Activated T-cell treated with anti-CD3 and anti-CD28 coated beads, Interleukin-2, amount 50 U/mL, for 72 hours (primary cell): ENCODE data around the gene CCDC9. TPM values are rescaled to one million over a fixed set of nuclear protein-coding genes. Genes with fewer than 3 reads are reported as not detected.
A peak's percentile ranks its signal among the peaks of the same experiment; 100 is the strongest.
"Not testable (repeated sequence)": the region's sequence is repeated elsewhere in the genome, so short reads cannot be mapped to it uniquely, and the experiment has no call there.

Source experiments
- ATAC-seq, 2 donors: fragments of 150-1000 bp; cut with Tn5 transposase; replicated peaks in 1 of 2; 2 replicates each; pipeline ENCODE4 v1.10.0; 2021; ENCODE audit warnings: moderate library complexity in 2 of 2, mild to moderate bottlenecking in 1 of 2
- DNase-seq, 2 donors: peaks; one replicate each; pipeline ENCODE4 v3.0.0; 2021 to 2022; ENCODE audit warnings: mixed read lengths in 1 of 2
- H3K27ac Mint-ChIP-seq: one replicate; pipeline ENCODE4 v1.8.0; 2022; ENCODE audit warnings: mild to moderate bottlenecking, moderate library complexity, mixed read lengths
- H3K27me3 Mint-ChIP-seq: one replicate; pipeline ENCODE4 v1.8.0; 2022; ENCODE audit warnings: low read depth, mixed read lengths
- H3K36me3 Mint-ChIP-seq, 2 donors: one replicate each; pipeline ENCODE4 v1.8.0; 2022; ENCODE audit warnings: mixed read lengths in 2 of 2, mild to moderate bottlenecking in 1 of 2; ENCODE audit not compliant: insufficient read depth in 2 of 2
- H3K4me1 Mint-ChIP-seq: one replicate; pipeline ENCODE4 v1.8.0; 2022; ENCODE audit warnings: low read depth, mixed read lengths
- H3K4me3 Mint-ChIP-seq, 2 donors: one replicate each; pipeline ENCODE4 v1.8.0; 2022; ENCODE audit warnings: mild to moderate bottlenecking in 2 of 2, mixed read lengths in 2 of 2, moderate library complexity in 2 of 2
- H3K9me3 Mint-ChIP-seq, 2 donors: one replicate each; pipeline ENCODE4 v1.8.0; 2022; ENCODE audit warnings: mixed read lengths in 2 of 2
- total RNA-seq, 2 donors: library from RNA; stranded (reverse); gene quantifications; one replicate each; pipeline ENCODE4 v1.2.3, GENCODE V29; 2022

Gene CCDC9
- total RNA-seq, 2 donors from 2014 or later = 51.6 to 51.7 TPM

GRCh38 chr19:47258895-47259555, 2.7 kb downstream of the CCDC9 start:
- H3K9me3 Mint-ChIP-seq = no peaks in the 10 kb centered on the region
- no peak for ATAC-seq
- peaks cover 46% of the 10 kb centered on the region for H3K4me1 Mint-ChIP-seq
- H3K27ac Mint-ChIP-seq = peak overlapping the region; percentile 74
- DNase-seq = no peak
- no peaks in the 10 kb centered on the region for H3K27me3 Mint-ChIP-seq
- peak overlapping the region; percentile 40 to 99 for H3K4me3 Mint-ChIP-seq
- H3K36me3 Mint-ChIP-seq = peaks cover 15 to 25% of the 10 kb centered on the region in 2 donors

DNA sequence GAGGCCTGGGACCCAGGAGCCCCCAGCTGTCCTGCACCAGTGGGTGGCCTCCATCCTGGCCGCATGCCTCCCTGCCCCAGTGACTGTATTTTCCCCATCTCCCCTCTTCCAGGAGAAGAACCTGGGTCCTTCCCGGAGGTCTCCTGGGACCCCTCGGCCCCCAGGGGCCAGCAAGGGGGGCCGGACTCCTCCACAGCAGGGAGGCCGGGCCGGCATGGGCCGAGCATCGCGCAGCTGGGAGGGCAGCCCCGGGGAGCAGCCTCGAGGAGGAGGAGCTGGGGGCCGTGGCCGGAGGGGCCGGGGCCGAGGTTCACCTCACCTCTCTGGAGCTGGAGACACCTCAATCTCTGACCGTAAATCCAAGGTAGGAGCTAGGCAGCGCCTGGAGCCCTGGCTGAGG, 4.2 kb downstream of the CCDC9 start:
- H3K4me1 Mint-ChIP-seq = peaks cover 46% of the 10 kb centered on the region
- no peaks in the 10 kb centered on the region for H3K27me3 Mint-ChIP-seq
- no peak overlapping the region for H3K4me3 Mint-ChIP-seq
- DNase-seq (no peak), ATAC-seq (no peak)
- no peak overlapping the region for H3K27ac Mint-ChIP-seq
- peaks cover 16 to 31% of the 10 kb centered on the region in 2 donors for H3K36me3 Mint-ChIP-seq
- no peaks in the 10 kb centered on the region for H3K9me3 Mint-ChIP-seq

DNA sequence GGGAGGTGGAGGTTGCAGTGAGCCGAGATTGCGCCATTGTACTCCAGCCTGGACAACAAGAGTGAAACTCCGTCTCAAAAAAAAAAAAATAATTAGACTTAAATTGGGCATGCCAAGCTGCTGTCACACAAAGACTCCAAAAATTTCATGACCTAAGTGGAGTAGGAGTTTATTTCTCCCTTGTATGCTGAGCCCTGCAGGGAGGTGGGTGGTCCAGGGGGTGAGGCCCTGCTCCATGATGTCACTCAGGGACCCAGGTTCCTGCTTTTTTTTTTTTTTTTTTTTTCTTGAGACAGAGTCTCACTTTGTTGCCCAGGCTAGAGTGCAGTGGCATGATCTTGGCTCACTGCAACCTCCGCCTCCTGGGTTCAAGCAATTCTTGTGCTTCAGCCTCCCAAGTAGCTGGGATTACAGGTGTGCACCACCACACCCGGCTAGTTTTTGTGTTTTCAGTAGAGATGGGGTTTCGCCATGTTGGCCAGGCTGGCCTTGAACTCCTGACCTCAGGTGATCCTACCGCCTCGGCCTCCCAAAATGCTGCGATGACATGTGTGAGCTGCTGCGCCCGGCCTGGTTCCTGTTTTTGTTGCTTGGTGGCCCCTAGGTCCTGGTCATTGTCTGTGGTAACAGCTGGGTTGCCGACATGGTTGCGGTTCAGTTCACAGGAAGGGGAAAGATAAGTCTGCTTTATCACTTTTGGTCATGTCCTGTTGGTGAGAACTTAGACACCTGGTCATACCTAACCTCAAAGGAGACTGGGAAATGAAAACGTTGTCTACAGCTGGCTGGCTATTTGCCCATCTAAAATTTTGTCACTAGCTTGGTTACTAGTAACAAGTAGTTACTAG, 5.8 kb downstream of the CCDC9 start:
- H3K4me1 Mint-ChIP-seq = peaks cover 36% of the 10 kb centered on the region
- H3K9me3 Mint-ChIP-seq, H3K4me3 Mint-ChIP-seq, DNase-seq, H3K27me3 Mint-ChIP-seq, ATAC-seq: not testable (repeated sequence)
- peak overlapping the region; percentile 25 for H3K27ac Mint-ChIP-seq
- H3K36me3 Mint-ChIP-seq = peaks cover 17 to 37% of the 10 kb centered on the region in 2 donors

DNA sequence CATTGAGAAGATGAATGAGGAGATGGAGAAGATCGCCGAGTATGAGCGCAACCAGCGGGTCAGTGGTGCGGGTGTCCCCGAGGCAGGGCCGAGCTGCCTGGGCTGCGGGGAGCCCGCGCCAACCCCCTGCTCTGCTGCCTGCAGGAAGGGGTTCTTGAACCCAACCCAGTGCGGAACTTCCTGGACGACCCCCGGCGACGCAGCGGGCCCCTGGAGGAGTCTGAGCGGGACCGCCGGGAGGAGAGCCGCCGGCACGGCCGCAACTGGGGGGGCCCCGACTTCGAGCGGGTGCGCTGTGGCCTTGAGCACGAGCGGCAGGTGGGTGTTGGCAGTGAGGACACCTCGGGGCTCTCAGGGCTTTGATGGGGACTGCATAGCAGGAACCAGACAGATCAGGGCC, 8.3 kb downstream of the CCDC9 start:
- H3K27me3 Mint-ChIP-seq = no peaks in the 10 kb centered on the region
- no peak overlapping the region for H3K4me3 Mint-ChIP-seq
- no peak for ATAC-seq
- no peak for DNase-seq
- H3K36me3 Mint-ChIP-seq = peaks cover 10 to 28% of the 10 kb centered on the region in 2 donors
- H3K27ac Mint-ChIP-seq = no peak overlapping the region
- H3K9me3 Mint-ChIP-seq = no peaks in the 10 kb centered on the region
- peaks cover 11% of the 10 kb centered on the region for H3K4me1 Mint-ChIP-seq

- Mint-ChIP-seq H3K4me3 (no peak overlapping the region), H3K4me1 (peaks cover 6% of the 10 kb centered on the region), H3K9me3 (no peaks in the 10 kb centered on the region), H3K27ac (no peak overlapping the region), H3K36me3 (peaks cover 2 to 20% of the 10 kb centered on the region in 2 donors), H3K27me3 (no peaks in the 10 kb centered on the region)
- DNase-seq = no peak
- ATAC-seq = no peak
Observed at GRCh38 chr19:47266401-47266941, 10.1 kb downstream of the CCDC9 start.

- no peak for ATAC-seq
- Mint-ChIP-seq H3K27me3 (no peaks in the 10 kb centered on the region), H3K27ac (no peak overlapping the region), H3K9me3 (no peaks in the 10 kb centered on the region), H3K4me1 (peaks cover 8% of the 10 kb centered on the region), H3K36me3 (peaks cover 2 to 18% of the 10 kb centered on the region in 2 donors), H3K4me3 (no peak overlapping the region)
- DNase-seq = no peak
Observed at GRCh38 chr19:47267350-47267759, 11.0 kb downstream of the CCDC9 start.

GRCh38 chr19:47268028-47268427, 11.7 kb downstream of the CCDC9 start:
- Mint-ChIP-seq H3K27ac (no peak overlapping the region), H3K36me3 (peaks cover 2 to 16% of the 10 kb centered on the region in 2 donors), H3K9me3 (no peaks in the 10 kb centered on the region), H3K4me1 (peaks cover 15% of the 10 kb centered on the region), H3K27me3 (no peaks in the 10 kb centered on the region), H3K4me3 (no peak overlapping the region)
- ATAC-seq = no peak
- DNase-seq = no peak

DNA sequence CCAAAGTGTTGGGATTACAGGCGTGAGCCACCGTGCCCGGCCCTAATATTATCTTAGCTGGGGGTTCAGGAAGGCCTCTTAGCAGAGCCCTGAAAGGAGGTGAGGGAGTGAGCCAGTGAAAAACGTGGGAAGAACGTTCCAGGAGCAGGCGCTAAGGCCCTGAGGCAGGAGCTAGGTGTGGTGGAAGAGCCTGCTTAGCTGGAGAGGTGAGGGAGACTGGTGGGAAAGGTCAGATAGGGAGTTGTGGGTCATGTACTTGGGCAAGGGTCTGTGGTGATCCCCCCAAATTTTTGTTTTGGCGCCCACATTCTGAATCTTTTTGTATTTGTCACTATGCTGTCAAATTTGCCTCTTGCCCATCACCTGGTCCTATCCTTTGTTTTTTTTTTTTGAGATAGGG, 13.3 kb downstream of the CCDC9 start:
- Mint-ChIP-seq H3K4me1 (peaks cover 15% of the 10 kb centered on the region), H3K9me3 (no peaks in the 10 kb centered on the region), H3K27me3 (no peaks in the 10 kb centered on the region), H3K36me3 (peaks cover 2 to 13% of the 10 kb centered on the region in 2 donors), H3K4me3 (no peak overlapping the region), H3K27ac (no peak overlapping the region)
- DNase-seq (no peak), ATAC-seq (no peak)

DNA sequence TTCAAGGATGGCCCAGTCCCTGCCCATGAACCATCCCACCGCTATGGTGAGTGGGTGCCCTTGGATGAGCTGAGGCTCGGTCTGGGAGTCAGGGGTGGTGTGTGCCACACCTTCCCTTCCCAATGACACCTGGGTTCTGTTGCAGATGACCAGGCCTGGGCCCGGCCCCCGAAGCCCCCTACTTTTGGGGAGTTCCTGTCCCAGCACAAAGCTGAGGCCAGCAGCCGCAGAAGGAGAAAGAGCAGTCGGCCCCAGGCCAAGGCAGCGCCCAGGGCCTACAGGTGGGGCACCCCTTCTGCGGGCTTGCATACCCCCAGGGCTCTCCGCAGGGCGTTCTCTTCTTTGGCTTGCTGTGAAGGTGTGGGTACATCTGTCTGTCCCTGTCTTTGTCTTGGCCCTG, 14.1 kb downstream of the CCDC9 start:
- Mint-ChIP-seq H3K36me3 (peaks cover 2 to 13% of the 10 kb centered on the region in 2 donors), H3K9me3 (no peaks in the 10 kb centered on the region), H3K4me3 (no peak overlapping the region), H3K4me1 (peaks cover 18% of the 10 kb centered on the region), H3K27ac (no peak overlapping the region), H3K27me3 (no peaks in the 10 kb centered on the region)
- ATAC-seq (no peak), DNase-seq (no peak)

DNA sequence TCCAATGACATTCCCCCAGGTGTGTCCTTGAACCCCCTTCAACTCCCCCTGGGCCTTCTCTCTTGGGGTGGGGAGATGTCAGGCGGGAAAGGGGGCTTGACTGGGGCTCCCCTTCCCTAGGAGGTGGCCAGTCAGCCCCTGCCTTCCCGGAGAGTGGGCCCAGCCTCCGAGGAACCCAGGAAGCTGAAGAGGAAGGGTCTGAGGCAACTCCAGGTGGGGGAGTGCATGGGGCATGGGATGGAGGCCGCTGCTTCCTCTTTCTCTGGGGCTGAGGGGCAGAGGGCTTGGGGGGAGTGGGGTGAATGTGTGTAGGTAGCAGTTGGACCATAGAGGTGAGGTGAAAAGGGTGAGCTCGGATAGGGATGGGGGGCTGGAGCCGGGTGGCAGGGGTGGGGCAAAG, 15.6 kb downstream of the CCDC9 start:
- H3K9me3 Mint-ChIP-seq = no peaks in the 10 kb centered on the region
- H3K27me3 Mint-ChIP-seq = no peaks in the 10 kb centered on the region
- DNase-seq = no peak
- peaks cover 5 to 15% of the 10 kb centered on the region in 2 donors for H3K36me3 Mint-ChIP-seq
- no peak for ATAC-seq
- H3K4me1 Mint-ChIP-seq = peaks cover 23% of the 10 kb centered on the region
- H3K27ac Mint-ChIP-seq = peak overlapping the region; percentile 7
- peak overlapping the region in 1 of 2 donors; percentile 97 for H3K4me3 Mint-ChIP-seq

- DNase-seq = no peak
Observed at GRCh38 chr19:47272448-47273312, 16.4 kb downstream of the CCDC9 start.

GRCh38 chr19:47273313-47274070, 17.2 kb downstream of the CCDC9 start:
- ATAC-seq (peak; percentile 75 to 78), DNase-seq (peak; percentile 91 to 92)
- H3K4me1 Mint-ChIP-seq = peaks cover 29% of the 10 kb centered on the region
- peak overlapping the region; percentile 97 for H3K4me3 Mint-ChIP-seq
- no peaks in the 10 kb centered on the region for H3K9me3 Mint-ChIP-seq
- H3K27me3 Mint-ChIP-seq = no peaks in the 10 kb centered on the region
- peaks cover 6 to 11% of the 10 kb centered on the region in 2 donors for H3K36me3 Mint-ChIP-seq
- H3K27ac Mint-ChIP-seq = peak overlapping the region; percentile 95

More at GRCh38 chr19:47272448-47273312, 16.4 kb downstream of the CCDC9 start:
- H3K4me1 Mint-ChIP-seq = peaks cover 25% of the 10 kb centered on the region
- H3K4me3 Mint-ChIP-seq = peak overlapping the region; percentile 97
- H3K36me3 Mint-ChIP-seq = peaks cover 5 to 11% of the 10 kb centered on the region in 2 donors
- peak overlapping the region; percentile 7 for H3K27ac Mint-ChIP-seq
- H3K9me3 Mint-ChIP-seq = no peaks in the 10 kb centered on the region
- ATAC-seq = no peak
- no peaks in the 10 kb centered on the region for H3K27me3 Mint-ChIP-seq
